ENCODE data around the gene ZNF574.

Gene ZNF574

DNA sequence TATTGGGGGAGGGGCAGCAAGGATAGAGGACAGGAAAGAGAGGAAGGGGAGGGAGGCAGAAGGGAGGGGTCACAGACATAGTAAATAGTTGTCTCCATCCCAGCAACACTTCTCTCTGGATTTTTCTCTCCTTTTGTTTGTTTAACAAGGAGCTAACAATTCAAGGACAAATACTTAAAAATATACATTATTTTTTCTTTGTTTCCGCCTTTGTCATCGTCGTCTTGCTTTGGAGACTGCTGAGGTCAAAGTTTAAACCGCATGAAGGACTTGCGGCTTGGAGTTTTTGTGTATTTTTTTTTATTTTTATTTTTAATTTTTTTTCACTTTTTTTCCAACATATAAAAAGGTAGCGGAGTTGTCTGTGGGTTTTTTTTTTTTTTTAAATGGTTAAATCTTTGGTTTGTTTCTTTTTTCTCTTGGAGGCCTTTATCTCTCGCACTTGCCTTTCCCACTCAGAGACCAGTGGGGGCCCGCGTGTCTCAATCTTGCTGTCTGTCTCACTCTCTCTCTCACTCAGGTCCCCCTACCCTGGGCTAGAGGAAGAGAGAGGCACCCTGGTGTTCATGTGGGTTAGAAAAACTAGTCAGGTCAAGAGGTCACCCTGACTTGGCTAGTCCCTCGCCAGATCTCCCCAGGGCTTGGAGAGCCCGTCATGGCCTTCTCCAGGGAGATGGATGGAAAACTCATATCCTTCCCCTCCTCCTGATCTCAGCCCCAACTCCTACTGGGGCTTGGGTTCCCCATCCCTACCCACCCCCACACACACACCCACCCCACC lies 11.0 kb downstream of the ZNF574 start:
- TF ChIP-seq PAX5 (IDR thresholded peaks at IDR 0.05; ENCODE audit: insufficient read depth, low read length, severe bottlenecking): no peak
- TF ChIP-seq POLR2A (IDR thresholded peaks at IDR 0.05; ENCODE audit: low read depth, low read length): peak; percentile 1; the same call in 1 of the 2 replicates
- FAIRE-seq: no peak
- no peak for DNase-seq (ENCODE audit: insufficient read length, low spot score)

DNA sequence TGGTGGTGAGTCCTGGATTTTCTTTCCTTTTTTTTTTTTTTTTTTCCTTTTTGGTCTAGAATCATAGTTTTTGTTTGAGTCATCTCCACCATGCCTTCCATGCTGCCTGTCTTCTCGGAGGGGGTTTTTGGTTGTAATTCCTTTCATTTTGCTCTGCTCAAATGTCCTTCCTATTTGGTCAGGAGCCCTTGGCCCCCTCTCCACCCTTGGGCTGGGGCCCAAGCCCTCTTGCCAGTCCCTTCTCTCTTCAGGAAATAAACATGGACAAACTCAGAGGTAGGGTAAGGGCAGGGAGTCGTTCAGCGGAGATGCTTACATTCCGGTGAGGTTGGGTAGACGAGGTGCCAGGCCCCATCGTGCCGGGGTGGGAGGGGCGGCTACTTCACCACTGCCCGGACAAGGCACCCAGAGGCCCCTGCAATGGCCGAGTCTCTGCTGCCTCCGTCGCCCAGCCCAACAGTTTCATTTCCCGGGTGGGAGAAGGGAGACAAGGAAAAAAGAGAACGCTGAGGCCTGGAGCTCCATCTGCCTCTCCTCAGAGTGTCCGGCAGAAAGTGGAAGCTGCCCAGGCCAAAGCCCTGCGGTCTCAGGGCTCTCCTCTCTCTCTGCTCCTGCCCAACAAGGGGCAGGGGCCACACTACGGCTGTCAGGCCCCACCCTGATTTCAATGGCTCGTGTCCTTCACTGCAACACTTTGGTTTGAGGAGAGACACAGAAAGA lies 12.7 kb downstream of the ZNF574 start:
- no peak for TF ChIP-seq TAF1 (IDR thresholded peaks at IDR 0.05; ENCODE audit: low read depth, low read length)
- TF ChIP-seq SPI1 (IDR thresholded peaks at IDR 0.05; ENCODE audit: low read depth, low read length): no peak
- no peak for TF ChIP-seq POU2F2 (IDR thresholded peaks at IDR 0.05; ENCODE audit: low read depth, low read length)
- TF ChIP-seq POLR2A (IDR thresholded peaks at IDR 0.05; ENCODE audit: low read depth, low read length): no peak
- TF ChIP-seq POLR2AphosphoS5 (IDR thresholded peaks at IDR 0.05; ENCODE audit: low read depth, low read length): no peak
- TF ChIP-seq PAX5 (IDR thresholded peaks at IDR 0.05; ENCODE audit: insufficient read depth, low read length, severe bottlenecking): no peak
- no peak for DNase-seq (ENCODE audit: insufficient read length, low spot score)
- FAIRE-seq: peak; percentile 65

DNA sequence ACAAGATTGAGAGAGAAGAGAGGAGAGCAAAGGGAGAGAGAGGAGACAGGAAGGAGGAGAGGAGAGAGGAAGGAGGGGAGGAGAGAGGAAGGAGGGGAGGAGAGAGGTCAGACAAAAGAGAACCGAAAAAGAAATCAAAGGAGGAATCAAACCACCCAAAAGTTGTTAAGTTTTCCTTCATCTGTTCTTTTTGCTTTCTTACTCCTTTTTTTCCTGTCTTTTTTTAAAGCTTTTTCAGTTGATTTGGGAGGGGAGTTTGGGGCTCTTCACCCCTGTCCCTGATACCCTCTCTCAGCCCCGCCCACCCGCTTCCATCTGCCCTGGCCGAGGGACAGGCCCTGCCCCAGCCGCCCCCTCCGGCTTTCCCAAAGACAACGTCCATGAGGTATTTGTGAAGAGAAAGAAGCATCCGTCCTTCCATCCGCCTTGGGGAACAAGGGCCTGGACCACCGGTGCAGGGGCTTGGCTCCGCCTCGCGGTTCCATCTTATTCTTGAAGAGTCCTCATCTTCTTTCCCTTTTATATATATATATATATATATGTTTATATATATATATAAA lies 13.3 kb downstream of the ZNF574 start:
- TF ChIP-seq SPI1 (IDR thresholded peaks at IDR 0.05; ENCODE audit: low read depth, low read length) (peak; percentile 41; the same call in 1 of the 2 replicates), POLR2AphosphoS5 (IDR thresholded peaks at IDR 0.05; ENCODE audit: low read depth, low read length) (no peak), PAX5 (IDR thresholded peaks at IDR 0.05; ENCODE audit: insufficient read depth, low read length, severe bottlenecking) (no peak), POU2F2 (IDR thresholded peaks at IDR 0.05; ENCODE audit: low read depth, low read length) (no peak), TAF1 (IDR thresholded peaks at IDR 0.05; ENCODE audit: low read depth, low read length) (no peak), POLR2A (IDR thresholded peaks at IDR 0.05; ENCODE audit: low read depth, low read length) (no peak)
- FAIRE-seq: no peak
- DNase-seq (ENCODE audit: insufficient read length, low spot score): no peak

DNA sequence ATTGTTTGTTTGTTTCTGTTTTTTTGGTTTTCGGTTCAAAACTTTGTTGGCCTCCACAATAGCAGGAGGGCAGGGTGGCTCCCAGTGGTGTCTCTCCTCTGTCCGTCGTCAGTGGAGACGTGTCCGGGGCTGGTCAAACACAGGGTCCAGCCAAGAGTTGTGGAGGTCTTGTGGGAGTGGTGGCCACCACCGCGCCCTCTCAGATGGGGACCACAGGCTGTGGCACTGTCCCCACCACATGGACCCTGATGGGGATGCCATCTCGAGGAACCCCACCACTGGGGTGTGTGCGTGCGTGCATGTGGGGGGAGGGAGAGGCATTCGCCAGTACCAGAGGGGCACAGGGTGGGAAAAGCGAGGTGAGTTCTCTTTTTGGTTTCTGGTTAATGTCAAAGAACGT lies 13.8 kb downstream of the ZNF574 start:
- DNase-seq (ENCODE audit: insufficient read length, low spot score) (no peak), FAIRE-seq (no peak)
- TF ChIP-seq POLR2A (IDR thresholded peaks at IDR 0.05; ENCODE audit: low read depth, low read length): no peak
- TF ChIP-seq POU2F2 (IDR thresholded peaks at IDR 0.05; ENCODE audit: low read depth, low read length): no peak
- no peak for TF ChIP-seq POLR2AphosphoS5 (IDR thresholded peaks at IDR 0.05; ENCODE audit: low read depth, low read length)
- no peak for TF ChIP-seq PAX5 (IDR thresholded peaks at IDR 0.05; ENCODE audit: insufficient read depth, low read length, severe bottlenecking)
- no peak for TF ChIP-seq SPI1 (IDR thresholded peaks at IDR 0.05; ENCODE audit: low read depth, low read length)
- TF ChIP-seq TAF1 (IDR thresholded peaks at IDR 0.05; ENCODE audit: low read depth, low read length): no peak

DNA sequence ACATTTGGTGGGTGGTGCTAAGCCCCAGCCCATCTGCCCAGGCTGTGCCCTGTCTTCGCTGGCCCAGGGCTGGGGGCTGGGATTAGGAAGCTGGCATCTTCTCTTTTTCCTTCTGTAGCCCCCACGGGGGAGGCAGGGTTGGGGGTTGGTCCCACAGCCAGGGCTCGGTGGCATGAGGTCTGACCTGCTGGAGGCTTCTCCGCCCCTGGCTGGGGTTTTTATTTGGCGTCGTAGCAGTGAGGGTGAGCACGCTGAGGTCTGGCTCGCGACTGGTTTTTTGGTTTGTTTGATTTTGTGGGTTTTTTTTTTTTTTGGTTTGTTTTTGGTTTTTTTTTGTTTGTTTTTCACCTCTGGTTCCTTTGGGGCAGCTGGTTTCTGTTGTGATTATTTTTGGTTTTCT lies 14.7 kb downstream of the ZNF574 start:
- FAIRE-seq: no peak
- DNase-seq (ENCODE audit: insufficient read length, low spot score): no peak
- no peak for TF ChIP-seq POU2F2 (IDR thresholded peaks at IDR 0.05; ENCODE audit: low read depth, low read length)
- TF ChIP-seq POLR2A (IDR thresholded peaks at IDR 0.05; ENCODE audit: low read depth, low read length): no peak
- TF ChIP-seq POLR2AphosphoS5 (IDR thresholded peaks at IDR 0.05; ENCODE audit: low read depth, low read length): no peak
- no peak for TF ChIP-seq PAX5 (IDR thresholded peaks at IDR 0.05; ENCODE audit: insufficient read depth, low read length, severe bottlenecking)
- no peak for TF ChIP-seq TAF1 (IDR thresholded peaks at IDR 0.05; ENCODE audit: low read depth, low read length)
- no peak for TF ChIP-seq SPI1 (IDR thresholded peaks at IDR 0.05; ENCODE audit: low read depth, low read length)

DNA sequence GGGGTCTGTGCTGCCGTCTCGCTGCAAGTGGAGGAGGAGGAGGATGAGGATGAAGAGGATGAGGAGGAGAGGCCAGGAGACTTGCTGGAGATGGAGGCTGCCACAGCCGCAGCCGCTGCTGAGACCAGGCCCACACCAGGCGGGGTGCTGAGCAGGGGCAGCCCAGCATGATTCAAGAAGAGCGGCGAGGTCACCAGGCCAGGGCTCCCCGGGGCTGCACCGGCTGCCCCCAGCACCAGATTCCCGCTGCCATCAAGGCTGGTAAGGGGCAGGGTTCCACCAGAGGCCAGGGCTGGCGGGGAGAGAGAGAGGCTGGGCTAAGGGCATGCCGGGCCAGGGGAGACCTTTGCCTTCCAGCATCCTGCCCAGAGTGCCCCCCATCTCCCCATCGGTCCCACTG lies 15.3 kb downstream of the ZNF574 start:
- DNase-seq (ENCODE audit: insufficient read length, low spot score) (no peak), FAIRE-seq (no peak)
- no peak for TF ChIP-seq TAF1 (IDR thresholded peaks at IDR 0.05; ENCODE audit: low read depth, low read length)
- TF ChIP-seq PAX5 (IDR thresholded peaks at IDR 0.05; ENCODE audit: insufficient read depth, low read length, severe bottlenecking): no peak
- TF ChIP-seq SPI1 (IDR thresholded peaks at IDR 0.05; ENCODE audit: low read depth, low read length): no peak
- no peak for TF ChIP-seq POU2F2 (IDR thresholded peaks at IDR 0.05; ENCODE audit: low read depth, low read length)

DNA sequence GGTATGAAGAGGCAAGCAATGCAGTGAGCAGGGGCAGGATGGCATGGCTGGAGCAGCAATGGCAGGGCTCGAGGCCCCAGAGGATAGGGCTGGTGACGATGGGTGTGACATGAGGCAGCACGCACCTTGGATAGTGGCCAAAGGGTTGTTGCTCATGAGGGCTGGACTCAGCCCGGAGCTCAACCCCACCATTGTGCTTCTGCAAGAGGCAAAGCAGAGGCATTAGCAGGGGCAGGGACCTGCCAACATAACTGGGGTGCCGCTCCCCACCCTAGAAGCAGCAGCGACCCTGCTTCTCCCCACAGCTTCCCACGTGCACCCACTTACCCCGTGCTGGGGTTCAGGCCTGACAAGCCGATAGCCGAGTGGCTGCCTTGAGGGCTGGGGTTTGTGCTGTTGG lies 15.8 kb downstream of the ZNF574 start:
- FAIRE-seq (no peak), DNase-seq (ENCODE audit: insufficient read length, low spot score) (no peak)
- TF ChIP-seq TAF1 (IDR thresholded peaks at IDR 0.05; ENCODE audit: low read depth, low read length) (no peak), POLR2A (IDR thresholded peaks at IDR 0.05; ENCODE audit: low read depth, low read length) (no peak), POU2F2 (IDR thresholded peaks at IDR 0.05; ENCODE audit: low read depth, low read length) (no peak), PAX5 (IDR thresholded peaks at IDR 0.05; ENCODE audit: insufficient read depth, low read length, severe bottlenecking) (no peak), SPI1 (IDR thresholded peaks at IDR 0.05; ENCODE audit: low read depth, low read length) (no peak), POLR2AphosphoS5 (IDR thresholded peaks at IDR 0.05; ENCODE audit: low read depth, low read length) (no peak)

DNA sequence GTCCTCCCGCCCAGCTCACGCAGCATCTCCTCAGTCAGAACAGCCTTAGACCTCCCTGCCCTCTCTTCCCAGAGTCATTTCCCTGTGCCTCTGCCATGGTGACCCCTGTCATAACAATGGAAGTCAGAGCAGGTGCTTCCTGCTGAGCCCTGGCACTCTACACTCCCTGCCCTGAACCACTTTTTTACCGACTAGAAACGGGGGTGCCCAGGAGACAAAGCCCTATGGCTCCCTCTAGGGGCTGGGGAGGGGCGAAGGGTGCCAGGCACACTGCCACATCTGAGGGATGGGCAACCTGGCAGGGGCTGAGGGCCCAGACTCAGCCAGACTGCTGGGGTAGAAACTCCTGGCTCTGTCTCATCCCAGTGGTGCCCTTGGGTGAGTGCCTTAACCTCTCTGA lies 16.4 kb downstream of the ZNF574 start:
- DNase-seq (ENCODE audit: insufficient read length, low spot score): no peak
- FAIRE-seq: peak; percentile 68
- no peak for TF ChIP-seq POLR2A (IDR thresholded peaks at IDR 0.05; ENCODE audit: low read depth, low read length)
- TF ChIP-seq PAX5 (IDR thresholded peaks at IDR 0.05; ENCODE audit: insufficient read depth, low read length, severe bottlenecking): no peak
- no peak for TF ChIP-seq POLR2AphosphoS5 (IDR thresholded peaks at IDR 0.05; ENCODE audit: low read depth, low read length)
- no peak for TF ChIP-seq SPI1 (IDR thresholded peaks at IDR 0.05; ENCODE audit: low read depth, low read length)
- TF ChIP-seq POU2F2 (IDR thresholded peaks at IDR 0.05; ENCODE audit: low read depth, low read length): no peak
- no peak for TF ChIP-seq TAF1 (IDR thresholded peaks at IDR 0.05; ENCODE audit: low read depth, low read length)

DNA sequence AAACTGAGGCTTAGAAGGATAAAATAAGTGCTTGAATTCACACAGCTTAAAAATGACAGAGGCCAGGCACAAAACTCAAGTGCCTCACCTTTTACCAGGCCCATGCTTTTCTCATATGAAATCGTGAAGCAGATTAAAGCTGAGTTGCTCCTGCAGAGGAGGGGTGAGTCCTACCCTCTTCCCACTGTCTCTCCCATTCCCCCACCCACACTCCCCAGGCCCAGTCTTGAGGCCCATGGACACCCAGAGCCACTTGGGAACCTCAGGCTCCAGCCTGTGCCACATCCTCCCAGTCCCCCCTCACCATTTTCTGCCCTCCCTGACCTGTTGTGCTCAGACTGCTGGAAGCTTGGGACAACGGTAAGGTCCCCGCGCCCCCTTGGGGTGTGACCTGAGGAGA lies 17.5 kb downstream of the ZNF574 start:
- TF ChIP-seq PAX5 (IDR thresholded peaks at IDR 0.05; ENCODE audit: insufficient read depth, low read length, severe bottlenecking) (no peak), POU2F2 (IDR thresholded peaks at IDR 0.05; ENCODE audit: low read depth, low read length) (no peak), SPI1 (IDR thresholded peaks at IDR 0.05; ENCODE audit: low read depth, low read length) (no peak), TAF1 (IDR thresholded peaks at IDR 0.05; ENCODE audit: low read depth, low read length) (no peak), POLR2A (IDR thresholded peaks at IDR 0.05; ENCODE audit: low read depth, low read length) (no peak), POLR2AphosphoS5 (IDR thresholded peaks at IDR 0.05; ENCODE audit: low read depth, low read length) (no peak)
- FAIRE-seq (no peak), DNase-seq (ENCODE audit: insufficient read length, low spot score) (no peak)

Data from GM12891 (cell line).